K562 (cell line): ENCODE data around the gene CNGA4. TPM values are rescaled to one million over a fixed set of nuclear protein-coding genes. Genes with fewer than 3 reads are reported as not detected.
A peak's percentile ranks its signal among the peaks of the same experiment; 100 is the strongest.

Experiments
- BHLHE40 ChIP-seq: IDR thresholded peaks from 2 replicates; pipeline ENCODE4 v1.6.1; 2011; ENCODE audit warnings: low read length, improper control_type of control experiment
- CBX5 ChIP-seq: IDR thresholded peaks from 2 replicates; pipeline ENCODE4 v1.6.1; 2014; ENCODE audit warnings: low read depth, borderline replicate concordance
- E2F6 ChIP-seq, 2 experiments: IDR thresholded peaks; 2 replicates each; pipeline ENCODE4 v1.6.1; 2011; ENCODE audit warnings: borderline replicate concordance in 1 of 2, control low read depth in 1 of 2, low read depth in 1 of 2, low read length in 1 of 2, mild to moderate bottlenecking in 1 of 2, mixed read lengths in 1 of 2, moderate library complexity in 1 of 2; ENCODE audit not compliant: insufficient read depth in 1 of 2, insufficient read length in 1 of 2, poor library complexity in 1 of 2, severe bottlenecking in 1 of 2; ENCODE audit errors: extremely low read depth in 1 of 2
- FOS ChIP-seq: IDR thresholded peaks from 3 replicates; pipeline ENCODE4 v1.6.1; 2011; ENCODE audit not compliant: insufficient read length; ENCODE audit errors: extremely low read depth
- FOXK2 ChIP-seq, 2 experiments: fragments of 450-650 bp; IDR thresholded peaks in 1 of 2; conservative IDR thresholded peaks in 1 of 2; 2 replicates each; pipeline ENCODE4 v1.6.1; 2016; ENCODE audit warnings: low read depth in 2 of 2, mild to moderate bottlenecking in 1 of 2
- HMGN3 ChIP-seq: IDR thresholded peaks from 2 replicates; pipeline ENCODE4 v1.6.1; 2011; ENCODE audit warnings: borderline replicate concordance, low read depth, mild to moderate bottlenecking, mixed read lengths, low read length; ENCODE audit not compliant: insufficient read length; ENCODE audit errors: extremely low read depth
- HNRNPLL ChIP-seq: fragments of 200-400 bp; formaldehyde crosslinking; IDR thresholded peaks from 2 replicates; pipeline ENCODE4 v1.6.1; 2017; ENCODE audit warnings: low read length, low read depth, mild to moderate bottlenecking; ENCODE audit not compliant: poor library complexity, severe bottlenecking
- MEIS2 ChIP-seq: fragments of 450-650 bp; IDR thresholded peaks from 2 replicates; pipeline ENCODE4 v1.6.1; 2014; ENCODE audit warnings: mild to moderate bottlenecking; ENCODE audit not compliant: partially characterized antibody
- NR4A1 ChIP-seq, 2 experiments: fragments of 250-450 bp in 1 of 2; fragments of 450-650 bp in 1 of 2; sonication (Bioruptor Pico) in 1 of 2; IDR thresholded peaks; 2 replicates each; pipeline versions ENCODE4 v1.4.0 to v1.6.1; 2016 to 2020; ENCODE audit warnings: mild to moderate bottlenecking in 2 of 2, missing compliant biosample characterization in 1 of 2, missing genetic modification characterization in 1 of 2, moderate library complexity in 1 of 2
- NRF1 ChIP-seq, 2 experiments: fragments of 450-650 bp; IDR thresholded peaks in 1 of 2; conservative IDR thresholded peaks in 1 of 2; 2 replicates each; pipeline ENCODE4 v1.6.1; 2014; ENCODE audit warnings: mild to moderate bottlenecking in 2 of 2
- PHF21A ChIP-seq: fragments of 450-650 bp; IDR thresholded peaks from 2 replicates; pipeline ENCODE4 v1.6.1; 2017; ENCODE audit warnings: low read depth, borderline replicate concordance
- SAP30 ChIP-seq: fragments of 200-600 bp; sonication (generic); IDR thresholded peaks from 2 replicates; pipeline ENCODE4 v1.6.1; 2012; ENCODE audit warnings: borderline replicate concordance, low read depth, mild to moderate bottlenecking, moderate library complexity, low read length, control low read depth, inconsistent platforms; ENCODE audit not compliant: insufficient read depth, poor library complexity, severe bottlenecking
- SIN3A ChIP-seq, 2 experiments: fragments of 150-350 bp in 1 of 2; IDR thresholded peaks; 2 replicates each; pipeline ENCODE4 v1.6.1; 2011 to 2016; ENCODE audit warnings: borderline replicate concordance in 2 of 2, low read depth in 2 of 2, low read length in 2 of 2, mild to moderate bottlenecking in 2 of 2, moderate library complexity in 2 of 2; ENCODE audit not compliant: control insufficient read depth in 1 of 2
- TAF1 ChIP-seq: IDR thresholded peaks from 2 replicates; pipeline ENCODE4 v1.6.1; 2011; ENCODE audit warnings: mild to moderate bottlenecking, low read length, moderate library complexity; ENCODE audit not compliant: insufficient read depth, control insufficient read depth, severe bottlenecking; ENCODE audit errors: extremely low read depth
- ZNF124 ChIP-seq: sonication (generic); formaldehyde crosslinking; IDR thresholded peaks from 2 replicates; pipeline ENCODE4 v1.8.1; 2022; ENCODE audit warnings: missing genetic modification reagents
- ZNF507 ChIP-seq: conservative IDR thresholded peaks from 2 replicates; pipeline ENCODE4 v1.6.1; 2017; ENCODE audit warnings: missing genetic modification characterization, missing compliant biosample characterization
- ZNF511 ChIP-seq: sonication (generic); formaldehyde crosslinking; IDR thresholded peaks from 2 replicates; pipeline ENCODE4 v1.8.0; 2022; ENCODE audit warnings: mild to moderate bottlenecking, missing genetic modification reagents
- ZNF586 ChIP-seq: fragments of 450-650 bp; formaldehyde crosslinking; conservative IDR thresholded peaks from 2 replicates; pipeline ENCODE4 v1.4.0; 2020; ENCODE audit warnings: mild to moderate bottlenecking, moderate library complexity
- polyA plus RNA-seq, 8 experiments: library from polyadenylated mRNA; depleted of rRNA in 4 of 8; stranded (reverse) in 5 of 8; unstranded in 3 of 8; fragments of >200 nt; fragmentation: Nextera tagmentation in 2 of 8; fragmentation: Illumina TruSeq in 1 of 8; extraction: Ambion mirVana in 2 of 8; extraction: Trizol in 1 of 8; gene quantifications; 2 replicates each; pipeline versions ENCODE4 v1.2.1 to v1.2.3, GENCODE V29; 2011 to 2014; ENCODE audit warnings: inconsistent platforms in 1 of 8, missing spikeins in 1 of 8
- total RNA-seq, 7 experiments: library from RNA; depleted of rRNA in 6 of 7; stranded (reverse); fragments of >200 nt in 6 of 7; fragmentation: Illumina TruSeq in 2 of 7; extraction: Trizol in 2 of 7; gene quantifications; 2 replicates each; pipeline versions ENCODE4 v1.2.1 to v1.2.3, GENCODE V29; 2011 to 2021; ENCODE audit warnings: low replicate concordance in 1 of 7

Gene CNGA4
- total and polyA plus RNA-seq, 9 of the 15 experiments (the other 6 are each of a cell fraction or from before 2014, with no cell fraction given), result 0.04 to 0.09 (median 0.06) TPM; not detected in 6

- TF ChIP-seq ZNF507 (tag) (no peak), HNRNPLL (peak; percentile 94), SIN3A (IDR thresholded peaks at IDR 0.05; ENCODE audit: borderline replicate concordance in 2 of 2, control insufficient read depth in 1 of 2, low read depth in 2 of 2, low read length in 2 of 2) (peak; percentile 23 to 85; a peak in 2 of 4 replicates), ZNF586 (CRISPR knock-in tag) (no peak), SAP30 (peak; percentile 75), PHF21A (0 out of 2 replicates have a peak, but pooled peaks have one; percentile 3), FOXK2 (conservative IDR thresholded peaks at IDR 0.05 in 1 of 2, IDR thresholded peaks at IDR 0.05 in 1 of 2; ENCODE audit: low read depth in 2 of 2) (peak; percentile 47 to 73; a peak in 2 of 4 replicates), HMGN3 (peak; percentile 68), ZNF511 (peak; percentile 66; the same call in 1 of the 2 replicates), E2F6 (IDR thresholded peaks at IDR 0.05; ENCODE audit: borderline replicate concordance in 1 of 2, extremely low read depth in 1 of 2, insufficient read depth in 1 of 2, insufficient read length in 1 of 2, low read depth in 1 of 2, low read length in 1 of 2, poor library complexity in 1 of 2, severe bottlenecking in 1 of 2) (peak in 1 of 2 experiments; percentile 72), FOS (peak; percentile 46), MEIS2 (peak; percentile 57), NR4A1 (CRISPR knock-in tag; IDR thresholded peaks at IDR 0.05) (0 out of 2 replicates have a peak, but pooled peaks have one; percentile 26), NR4A1 (tag; IDR thresholded peaks at IDR 0.05) (no peak), CBX5 (no peak), NRF1 (conservative IDR thresholded peaks at IDR 0.05 in 1 of 2, IDR thresholded peaks at IDR 0.05 in 1 of 2) (peak; percentile 92 to 94), ZNF124 (CRISPR knock-in tag) (no peak), TAF1 (peak; percentile 75), BHLHE40 (peak; percentile 70)
Observed at GRCh38 chr11:6234387-6235107, 4.3 kb upstream of the CNGA4 start, which contains the start of gene FHIP1B (continued).
